NCI-H2081 (cell line): ENCODE data around the gene NUFIP1.
"Not testable (repeated sequence)": the region's sequence is repeated elsewhere in the genome, so short reads cannot be mapped to it uniquely, and the experiment has no call there.

Source experiments
- DNase-seq, 2 experiments: peaks; one replicate each; lab custom pipeline; 2025; lab: John Stamatoyannopoulos, UW

NUFIP1 gene

DNA sequence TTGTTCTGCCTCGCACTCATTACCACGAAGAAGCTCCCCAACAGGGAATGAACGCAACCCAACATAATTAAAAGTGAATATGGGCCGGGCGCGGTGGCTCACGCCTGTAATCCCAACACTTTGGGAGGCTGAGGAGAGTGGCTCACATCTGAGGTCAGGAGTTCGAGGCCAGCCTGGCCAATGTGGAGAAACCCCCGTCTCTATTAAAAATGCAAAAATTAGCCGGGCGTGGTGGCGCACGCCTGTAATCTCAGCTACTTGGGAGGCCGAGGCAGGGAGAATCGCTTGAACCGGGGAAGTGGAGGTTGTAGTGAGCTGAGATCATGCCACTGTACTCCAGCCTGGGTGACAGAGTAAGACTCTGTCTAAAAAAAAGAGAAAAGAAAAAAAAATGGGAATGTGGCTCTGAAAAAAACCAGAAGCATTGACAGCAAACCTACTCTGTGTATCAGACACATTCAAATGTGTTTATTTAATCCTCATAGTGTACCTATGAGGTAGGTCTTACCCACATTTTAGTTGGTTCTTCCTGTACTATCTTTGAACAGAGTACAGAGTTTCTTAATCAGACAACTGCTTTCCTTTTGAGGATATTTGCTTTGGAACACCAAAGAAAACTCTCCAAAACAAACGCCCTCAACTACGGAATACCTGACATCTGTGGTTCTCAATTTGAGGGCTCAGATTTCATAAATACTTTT, 70.0 kb downstream of the NUFIP1 start:
- DNase-seq, result no peak

DNA sequence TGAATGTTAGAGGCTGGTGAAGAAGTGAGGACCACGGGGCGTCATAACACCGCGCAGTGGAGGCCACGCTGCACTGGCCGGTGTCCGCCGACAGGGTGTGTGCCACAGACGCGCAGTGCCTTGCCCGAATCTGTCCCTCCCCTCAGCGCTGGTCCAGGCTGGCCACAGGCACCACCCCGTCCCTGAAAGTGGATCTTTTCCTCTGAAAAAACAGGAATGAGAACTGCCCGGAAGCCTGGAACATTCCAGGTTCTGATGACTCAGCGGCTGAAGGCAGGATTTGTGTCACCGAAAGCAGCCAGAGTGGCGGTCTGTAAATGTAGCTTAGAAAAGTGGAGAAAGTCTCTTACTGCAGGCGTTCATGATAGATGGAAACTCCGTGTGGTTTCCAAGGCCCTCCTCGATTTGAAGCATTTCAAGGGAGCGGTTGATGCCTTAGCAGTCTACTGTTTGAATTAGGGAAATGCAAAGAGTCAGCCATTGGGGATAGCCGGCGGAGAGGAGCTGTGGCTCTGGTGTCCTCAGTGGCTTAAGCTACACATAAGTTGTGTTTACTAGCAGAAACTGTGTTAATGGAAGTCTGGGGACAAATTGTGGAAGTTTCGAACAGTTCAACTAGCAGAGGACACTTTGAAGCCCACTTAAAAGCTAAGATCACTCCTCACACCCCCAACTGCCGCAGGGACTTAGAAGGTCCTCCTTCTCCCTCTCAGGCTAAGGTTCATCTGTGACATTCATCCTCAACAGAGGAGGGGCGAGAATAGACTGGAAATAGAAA, 70.8 kb downstream of the NUFIP1 start:
- peak; percentile 79 to 85 for DNase-seq

DNA sequence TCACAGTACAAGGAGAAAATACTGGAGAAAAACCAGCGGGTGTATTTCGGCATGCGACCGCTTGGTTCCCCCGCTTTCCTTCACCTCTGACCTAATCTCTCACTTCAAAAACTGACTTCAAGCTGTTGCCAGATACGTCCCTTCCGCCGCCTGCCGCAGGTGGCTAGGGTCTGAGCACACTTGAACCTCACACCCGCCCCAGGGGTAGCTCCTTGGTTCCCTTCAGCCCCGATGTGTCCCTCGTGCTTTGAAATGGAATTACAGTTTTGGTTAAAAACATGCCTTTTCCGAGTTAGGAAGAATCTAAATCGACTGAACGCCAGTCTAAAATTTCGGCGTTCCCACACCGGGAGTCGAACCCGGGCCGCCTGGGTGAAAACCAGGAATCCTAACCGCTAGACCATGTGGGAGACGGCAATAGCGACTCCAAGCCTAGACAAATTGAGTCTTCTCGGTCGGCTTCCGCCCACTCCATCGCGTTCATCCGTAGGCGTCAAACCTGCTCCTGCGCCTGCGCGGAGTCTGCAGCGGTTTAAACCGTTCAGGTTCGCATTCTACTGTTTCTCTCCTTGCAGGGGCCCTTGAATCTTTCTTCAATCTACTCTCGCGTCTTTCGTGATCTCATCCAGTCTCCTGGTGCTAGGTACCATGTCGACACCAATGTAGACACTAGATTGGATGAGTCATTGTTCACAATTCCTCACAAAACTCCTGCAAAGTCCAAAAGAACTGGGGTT, 71.5 kb downstream of the NUFIP1 start:
- DNase-seq, result peak; percentile 89 to 93

DNA sequence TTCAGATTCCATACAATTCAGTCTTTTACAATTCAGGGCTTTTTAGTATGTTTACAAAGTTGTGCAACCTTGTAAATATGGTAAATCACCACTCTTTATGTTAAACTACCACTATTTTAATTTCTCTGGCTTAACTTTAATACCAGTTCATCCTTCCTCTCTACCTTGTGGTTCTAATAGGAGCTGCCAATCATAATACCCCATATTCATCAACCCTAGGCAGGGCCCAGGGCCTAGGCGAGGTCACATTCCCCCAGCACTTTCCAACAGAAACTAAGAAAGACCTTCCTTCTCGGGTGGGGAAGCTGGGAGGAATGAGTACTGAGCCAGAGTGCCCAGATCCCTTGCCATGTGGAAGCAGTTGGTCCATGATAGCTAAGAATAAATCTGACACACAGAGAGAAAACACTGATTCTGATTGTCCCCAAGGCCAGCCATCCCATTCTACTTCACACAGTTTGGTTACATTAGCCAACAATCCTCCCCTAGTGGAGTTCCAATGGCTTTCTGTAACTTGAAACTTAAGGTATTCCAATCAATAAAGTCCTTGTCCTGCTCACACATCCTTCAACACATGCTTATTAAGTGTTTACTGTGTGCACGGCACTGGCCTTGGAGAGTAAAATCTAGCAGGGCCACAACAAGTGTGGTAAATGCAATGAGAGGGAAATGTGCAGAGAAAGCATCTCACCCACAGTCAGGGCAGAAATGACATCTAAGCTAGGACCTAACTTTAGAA, 76.8 kb downstream of the NUFIP1 start:
- no peak for DNase-seq

DNA sequence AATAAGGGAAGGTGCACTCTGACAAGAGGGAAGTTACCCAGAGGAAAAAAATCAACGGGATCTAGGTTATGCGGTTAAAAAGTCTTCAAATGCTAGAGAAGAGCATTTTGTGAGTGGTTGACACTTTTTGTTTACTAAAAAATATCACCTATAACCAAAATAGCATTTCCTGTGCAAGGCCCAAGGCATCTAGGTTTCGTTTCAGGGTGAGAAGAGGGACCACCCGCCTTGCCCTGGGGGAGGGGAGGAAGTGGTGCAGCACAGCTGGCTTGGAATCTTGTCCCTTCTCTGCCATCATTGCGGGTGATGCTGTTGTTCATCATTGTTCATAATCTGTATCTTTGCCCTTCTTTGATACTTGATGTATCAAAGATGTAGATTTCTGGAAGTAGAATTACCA, 80.6 kb downstream of the NUFIP1 start:
- DNase-seq, result no peak

DNA sequence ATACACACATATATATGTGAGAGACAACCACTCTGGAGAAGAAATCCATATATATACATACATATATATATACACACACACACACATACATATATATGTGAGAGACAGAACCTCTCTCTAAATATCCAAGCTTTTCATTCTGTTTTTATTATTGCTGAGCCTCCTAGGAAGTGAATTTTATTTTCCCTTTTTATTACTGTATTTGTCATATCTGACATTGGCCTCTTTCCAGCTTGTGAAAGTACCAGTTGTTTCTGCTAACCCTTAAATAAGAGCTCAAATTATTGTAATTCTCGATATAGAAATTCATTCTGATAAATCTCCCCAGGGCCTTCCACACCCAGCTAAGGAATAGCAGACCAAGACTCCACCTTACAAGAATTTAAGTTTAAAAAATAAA, 81.0 kb downstream of the NUFIP1 start:
- no peak for DNase-seq

DNA sequence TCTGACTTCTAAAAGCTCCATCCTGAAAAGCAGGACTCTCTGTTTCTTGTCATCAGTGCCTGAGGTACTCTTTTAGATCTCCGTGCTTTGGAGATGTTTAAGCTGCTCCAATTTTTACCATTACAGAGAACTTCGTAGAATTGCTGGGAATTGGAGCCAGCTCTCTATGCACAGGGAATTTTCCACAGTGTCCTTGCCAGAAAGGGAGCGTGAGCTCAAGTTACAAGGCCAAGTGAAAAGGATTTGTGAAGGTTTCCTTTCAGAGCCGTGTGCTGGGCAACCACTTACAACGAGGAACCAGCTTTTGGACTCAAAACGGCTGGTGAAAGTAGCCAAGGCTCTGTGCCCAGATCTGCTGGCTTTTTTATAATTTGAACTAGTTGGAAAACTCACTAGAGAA, 82.6 kb downstream of the NUFIP1 start:
- DNase-seq, result no peak

DNA sequence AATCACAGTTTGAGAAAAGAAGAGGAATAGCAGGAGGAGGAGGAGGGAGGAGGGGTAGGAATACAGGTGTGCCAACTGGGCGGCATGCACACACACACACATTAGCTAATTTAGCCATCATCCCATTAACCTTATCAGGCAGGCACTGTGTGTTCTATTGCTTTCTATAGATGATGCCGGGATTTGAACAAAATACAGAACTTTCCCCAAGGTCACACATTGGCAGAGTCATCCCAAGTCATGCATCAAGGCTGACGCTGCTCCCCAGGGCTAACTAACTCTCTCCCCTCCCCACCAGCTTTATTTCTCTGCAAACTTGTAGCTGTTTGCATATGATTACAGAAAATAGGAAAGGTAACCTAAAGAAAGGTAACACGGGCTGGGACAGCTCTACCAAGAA, 83.0 kb downstream of the NUFIP1 start:
- DNase-seq, result no peak

DNA sequence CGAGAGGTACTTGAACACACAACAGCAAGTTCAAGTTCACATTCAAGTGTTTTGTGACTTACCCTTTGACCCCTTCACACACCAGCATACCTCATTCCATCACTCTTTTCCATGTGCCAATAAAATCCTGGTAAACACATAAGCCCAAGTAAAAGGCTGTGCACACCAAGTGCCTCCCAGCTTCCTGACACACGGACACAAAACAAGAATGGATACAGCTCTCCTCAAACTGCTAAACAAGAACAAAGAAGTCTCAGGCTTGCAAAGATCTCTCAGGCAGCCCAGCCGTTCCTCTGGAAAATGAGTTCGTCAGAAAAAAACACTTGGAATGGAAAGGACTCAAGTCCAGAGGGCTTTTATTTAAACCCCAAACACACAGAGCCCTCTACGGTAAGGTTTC, 83.7 kb downstream of the NUFIP1 start:
- DNase-seq, result no peak

DNA sequence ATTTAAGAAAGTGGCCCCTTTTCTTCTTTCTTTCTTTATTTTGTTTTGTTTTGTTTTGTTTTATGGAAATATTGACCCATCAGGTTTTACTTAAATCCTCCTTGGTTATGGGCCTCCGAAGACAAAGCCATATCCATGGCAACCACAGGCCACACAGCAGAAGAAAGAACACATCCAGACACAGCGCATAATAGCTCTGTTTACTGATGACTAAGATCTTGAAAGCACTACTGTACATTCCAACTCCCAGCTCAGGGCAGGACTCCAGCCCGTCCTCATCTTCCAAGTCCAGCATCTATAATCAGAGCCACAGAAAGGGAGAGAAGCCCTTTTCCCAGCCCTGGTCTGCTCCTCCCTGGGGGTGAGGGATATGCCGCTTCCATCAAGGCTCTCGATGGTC, 84.3 kb downstream of the NUFIP1 start:
- peak; percentile 25 to 28 for DNase-seq

DNA sequence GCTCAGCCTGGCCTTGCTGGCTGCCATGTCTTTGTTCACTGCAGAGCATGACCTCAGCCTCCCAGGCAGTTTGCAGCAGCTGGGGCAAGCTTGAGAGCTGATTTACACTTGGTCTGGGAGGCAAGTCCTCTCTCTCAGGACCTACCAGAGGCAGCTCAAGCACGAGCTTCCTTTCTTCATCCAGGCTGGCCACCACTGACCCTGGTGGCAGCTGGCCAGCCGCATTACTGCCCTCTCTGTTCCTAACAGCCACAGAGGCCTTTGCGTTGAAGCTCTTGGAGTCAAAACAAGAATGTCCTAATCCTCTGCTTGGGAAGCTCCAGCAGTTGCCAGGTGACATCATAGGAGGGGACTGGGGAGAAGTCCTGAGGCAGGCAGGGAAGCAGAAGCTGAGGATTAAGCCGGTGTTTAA, 85.7 kb downstream of the NUFIP1 start:
- no peak for DNase-seq

DNA sequence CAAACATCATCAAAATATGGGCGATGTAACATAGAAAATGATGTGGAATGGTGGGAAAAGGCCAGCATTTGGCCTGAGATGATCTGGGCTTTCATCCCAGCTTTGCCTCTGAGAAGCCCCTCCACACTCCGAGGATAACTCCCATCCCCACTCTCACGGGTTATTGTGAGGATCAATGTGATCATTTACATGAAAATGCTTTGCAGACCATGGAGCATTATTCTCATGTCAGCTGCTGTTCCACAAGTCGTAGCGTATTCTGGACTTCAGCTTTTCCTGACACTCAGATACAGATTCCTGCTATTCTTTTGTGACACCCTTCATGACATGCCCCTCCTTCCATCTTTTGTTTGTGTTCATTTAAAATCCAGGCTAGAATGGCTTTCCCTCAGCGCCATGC, 86.5 kb downstream of the NUFIP1 start:
- no peak for DNase-seq

DNA sequence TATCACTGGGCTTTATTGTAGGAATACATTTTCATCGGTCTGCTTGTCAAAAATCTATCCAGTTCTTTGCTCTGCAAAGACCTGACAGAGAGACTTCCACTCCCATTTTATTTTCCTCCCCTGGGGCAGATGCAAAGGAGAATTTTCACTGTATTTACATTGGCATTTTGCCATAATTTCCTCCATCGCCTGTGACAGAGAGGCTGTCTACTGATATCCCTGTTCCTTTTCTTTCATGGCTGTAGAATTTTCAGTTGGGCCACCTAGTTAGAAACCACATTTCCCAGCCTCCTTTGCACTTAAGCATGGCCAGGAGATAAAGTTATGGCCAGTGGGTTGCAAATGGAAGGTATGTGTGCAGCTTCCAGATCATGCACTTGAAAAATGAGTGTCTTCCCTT, 89.3 kb downstream of the NUFIP1 start:
- DNase-seq, result peak; percentile 48 to 78

DNA sequence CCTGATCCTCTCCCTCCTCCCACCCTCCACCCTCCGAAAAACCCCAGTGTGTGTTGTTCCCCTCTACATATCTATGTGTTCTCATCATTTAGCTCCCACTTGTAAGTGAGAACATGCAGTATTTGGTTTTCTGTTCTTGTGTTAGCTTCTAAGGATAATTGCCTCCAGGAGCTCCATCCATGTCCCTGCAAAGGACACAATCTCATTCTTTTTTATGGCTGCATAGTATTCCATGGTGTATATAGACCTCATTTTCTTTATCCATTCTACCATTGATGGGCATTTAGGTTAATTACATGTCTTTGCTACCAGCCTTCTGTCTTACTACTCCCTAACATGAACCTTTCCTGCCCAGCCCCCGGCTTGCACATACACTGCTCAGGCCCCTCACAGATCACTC, 91.0 kb downstream of the NUFIP1 start:
- not testable (repeated sequence) for DNase-seq

DNA sequence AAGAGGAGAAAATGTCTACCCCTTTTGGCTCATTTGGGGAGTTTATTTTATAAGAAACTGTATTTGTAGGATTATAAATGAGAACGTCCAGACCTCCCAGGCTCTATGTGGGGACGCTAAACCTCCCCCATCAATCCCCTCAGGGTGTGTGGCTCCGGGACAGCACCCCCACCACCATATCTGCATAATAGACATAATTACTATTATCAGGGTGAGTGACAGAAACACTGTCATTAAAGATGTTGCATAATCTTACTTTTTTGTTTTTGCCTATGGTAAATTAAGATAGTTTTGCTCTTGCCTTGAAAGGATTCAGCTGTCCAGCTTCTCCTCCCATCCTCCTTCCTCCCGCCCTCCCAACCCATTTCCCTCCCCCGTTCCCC, 93.3 kb downstream of the NUFIP1 start:
- DNase-seq, result peak; percentile 2 to 16

DNA sequence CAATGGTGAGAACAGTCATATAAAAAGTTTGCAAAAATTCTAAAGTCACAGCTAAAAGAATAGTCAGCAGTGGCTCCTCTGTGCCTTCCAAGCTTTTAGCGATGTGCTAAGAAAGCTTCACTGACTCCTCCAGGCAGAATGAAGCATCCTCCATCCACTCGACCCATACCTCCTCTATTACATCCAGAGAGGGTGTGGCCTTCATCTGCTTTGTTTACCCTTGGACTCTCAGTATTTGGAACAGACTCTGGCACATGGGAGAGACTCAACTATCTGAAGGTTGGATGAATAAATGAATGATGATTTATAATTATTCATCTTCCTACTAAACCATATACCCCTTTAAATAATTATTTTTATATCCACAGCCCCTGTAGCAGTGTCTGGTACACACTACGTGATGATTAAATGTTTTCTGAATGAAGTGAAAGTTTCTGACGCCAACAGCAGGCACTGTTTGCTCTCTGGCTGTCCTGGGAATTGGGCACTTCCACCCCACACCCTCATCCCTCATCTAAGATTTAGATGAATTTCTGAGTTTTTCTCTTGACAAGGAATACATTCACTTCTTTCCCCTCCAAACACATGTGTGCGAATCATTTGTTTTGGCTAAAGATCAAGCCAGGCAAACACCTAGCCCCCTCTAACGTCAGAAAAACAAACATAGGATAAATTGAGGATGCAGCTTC, 93.9 kb downstream of the NUFIP1 start:
- DNase-seq, result no peak

DNA sequence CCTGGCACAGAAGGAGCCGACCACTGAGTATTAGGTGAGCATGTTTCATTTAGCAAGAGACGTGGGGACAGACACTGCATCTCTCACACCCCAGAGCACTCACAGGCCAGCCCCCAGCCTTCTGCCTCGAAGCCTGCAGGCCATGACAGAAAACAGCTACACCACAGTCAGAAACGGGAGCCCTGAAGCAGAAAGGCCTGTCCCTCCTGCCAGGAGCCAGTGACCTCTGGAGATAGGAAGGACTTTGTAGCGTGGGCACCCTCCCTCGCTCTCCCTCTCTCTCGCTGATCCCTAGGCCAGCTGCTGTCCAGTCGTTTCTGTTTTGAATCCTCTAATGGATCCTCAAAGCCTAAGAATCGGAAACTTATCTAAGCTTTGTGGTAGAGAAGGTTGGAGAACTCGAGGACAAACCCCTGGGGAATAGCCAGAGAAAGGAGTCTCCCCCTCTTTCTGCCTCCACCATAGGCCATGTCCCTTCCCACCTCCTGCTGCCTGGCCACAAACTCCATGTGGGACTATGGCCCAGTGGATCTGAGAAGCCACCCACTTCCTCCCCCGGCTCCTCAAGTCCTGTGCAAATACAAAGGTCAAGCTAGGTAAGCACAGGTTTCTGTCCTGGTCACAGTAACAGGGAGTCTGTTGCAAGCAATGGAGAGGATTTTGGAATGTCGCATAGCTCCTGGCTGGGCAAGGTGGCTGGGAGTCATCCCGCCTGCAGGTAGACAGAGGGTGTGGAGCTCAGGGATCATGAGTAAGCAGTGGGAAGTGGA, 95.1 kb downstream of the NUFIP1 start:
- DNase-seq, result no peak
